OCI-LY3 (cell line): ENCODE data around the gene NRAP.

Experiments
- H2AFZ ChIP-seq: fragments of 200-600, 300-600 bp; shearing (Covaris generic); 2 replicates; pipeline ENCODE4 v1.6.0; 2014; ENCODE audit warnings: antibody characterized with exemption, low read depth, low read length
- H3K27ac ChIP-seq: fragments of 200-600, 300-600 bp; sonication (generic); 2 replicates; pipeline ENCODE4 v1.5.1; 2014; ENCODE audit warnings: mild to moderate bottlenecking, low read length, moderate library complexity, mixed read lengths
- H3K27me3 ChIP-seq: fragments of 200-600, 300-600 bp; sonication (generic); 2 replicates; pipeline ENCODE4 v1.6.1; 2014; ENCODE audit warnings: low read depth, low read length, mixed read lengths
- H3K36me3 ChIP-seq: fragments of 200-600, 300-600 bp; sonication (generic); replicated peaks from 2 replicates; pipeline ENCODE3; 2014; ENCODE audit warnings: low read depth, low read length, mixed read lengths
- H3K4me1 ChIP-seq: fragments of 300-600, 200-600 bp; sonication (generic); 2 replicates; pipeline ENCODE4 v1.6.1; 2014; ENCODE audit warnings: low read length, mixed read lengths
- H3K4me2 ChIP-seq: fragments of 200-600, 300-600 bp; sonication (generic); 2 replicates; pipeline ENCODE4 v1.6.1; 2014; ENCODE audit warnings: low read length, mixed read lengths
- H3K4me3 ChIP-seq: fragments of 300-600, 200-600 bp; sonication (generic); 2 replicates; pipeline ENCODE4 v1.5.1; 2014; ENCODE audit warnings: antibody characterized with exemption, mild to moderate bottlenecking, low read length, moderate library complexity
- H3K79me2 ChIP-seq: fragments of 300-600, 200-600 bp; shearing (Covaris generic); 2 replicates; pipeline ENCODE4 v1.6.1; 2014; ENCODE audit warnings: mild to moderate bottlenecking, low read length, mixed read lengths
- H3K9ac ChIP-seq: fragments of 300-600, 200-600 bp; shearing (Covaris generic); 2 replicates; pipeline ENCODE4 v1.6.0; 2014; ENCODE audit warnings: mild to moderate bottlenecking, low read length, moderate library complexity
- H3K9me3 ChIP-seq: fragments of 200-600, 300-600 bp; shearing (Covaris generic); 2 replicates; pipeline ENCODE4 v1.6.1; 2014; ENCODE audit warnings: low read length, mixed read lengths; ENCODE audit not compliant: insufficient read depth
- H4K20me1 ChIP-seq: fragments of 200-600, 300-600 bp; sonication (generic); 2 replicates; pipeline ENCODE4 v1.6.1; 2016; ENCODE audit warnings: low read length, mixed read lengths; ENCODE audit not compliant: insufficient read depth
- EZH2phosphoT487 ChIP-seq: fragments of 200-600 bp; shearing (Covaris generic); IDR thresholded peaks from 2 replicates; pipeline ENCODE4 v1.6.1; 2018; ENCODE audit warnings: antibody characterized with exemption, mixed run types, low read depth
- TF ChIP-seq, protein P1 (sequence below): fragments of 200-600, 300-600 bp; sonication (generic); IDR thresholded peaks from 2 replicates; pipeline ENCODE4 v1.5.1; 2014; ENCODE audit warnings: antibody characterized with exemption, low read length, low read depth

Gene NRAP

DNA sequence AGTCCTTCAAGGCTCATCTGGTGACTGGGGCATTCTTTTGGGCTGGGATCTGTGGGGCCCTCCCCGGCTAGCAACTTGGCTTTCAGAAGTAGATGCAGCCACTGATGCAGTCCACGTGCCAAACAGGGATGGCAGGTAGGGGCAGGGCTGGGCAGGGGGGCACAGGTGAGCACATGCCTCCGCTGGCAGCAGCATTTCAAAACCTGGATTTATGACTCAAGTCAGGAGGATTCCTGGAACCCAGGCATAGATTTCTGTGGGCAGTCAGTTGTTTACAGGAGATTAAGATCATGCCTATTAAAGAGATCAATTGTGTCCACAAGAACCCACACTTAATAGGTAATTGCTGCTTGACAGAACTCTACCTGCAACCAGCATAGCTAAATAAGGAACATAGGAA, 111.8 kb downstream of the NRAP start:
- no peak for TF ChIP-seq EZH2phosphoT487
- TF ChIP-seq, protein P1, sequence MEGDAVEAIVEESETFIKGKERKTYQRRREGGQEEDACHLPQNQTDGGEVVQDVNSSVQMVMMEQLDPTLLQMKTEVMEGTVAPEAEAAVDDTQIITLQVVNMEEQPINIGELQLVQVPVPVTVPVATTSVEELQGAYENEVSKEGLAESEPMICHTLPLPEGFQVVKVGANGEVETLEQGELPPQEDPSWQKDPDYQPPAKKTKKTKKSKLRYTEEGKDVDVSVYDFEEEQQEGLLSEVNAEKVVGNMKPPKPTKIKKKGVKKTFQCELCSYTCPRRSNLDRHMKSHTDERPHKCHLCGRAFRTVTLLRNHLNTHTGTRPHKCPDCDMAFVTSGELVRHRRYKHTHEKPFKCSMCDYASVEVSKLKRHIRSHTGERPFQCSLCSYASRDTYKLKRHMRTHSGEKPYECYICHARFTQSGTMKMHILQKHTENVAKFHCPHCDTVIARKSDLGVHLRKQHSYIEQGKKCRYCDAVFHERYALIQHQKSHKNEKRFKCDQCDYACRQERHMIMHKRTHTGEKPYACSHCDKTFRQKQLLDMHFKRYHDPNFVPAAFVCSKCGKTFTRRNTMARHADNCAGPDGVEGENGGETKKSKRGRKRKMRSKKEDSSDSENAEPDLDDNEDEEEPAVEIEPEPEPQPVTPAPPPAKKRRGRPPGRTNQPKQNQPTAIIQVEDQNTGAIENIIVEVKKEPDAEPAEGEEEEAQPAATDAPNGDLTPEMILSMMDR, result no peak
- no peaks in the 10 kb centered on the region for H3K79me2 ChIP-seq
- no peak overlapping the region for H3K4me3 ChIP-seq
- H3K4me1 ChIP-seq, result peaks cover 16% of the 10 kb centered on the region
- H3K4me2 ChIP-seq, result no peak overlapping the region
- no peaks in the 10 kb centered on the region for H3K27me3 ChIP-seq
- H4K20me1 ChIP-seq, result no peaks in the 10 kb centered on the region
- H3K9me3 ChIP-seq, result no peaks in the 10 kb centered on the region
- no peak overlapping the region for H3K27ac ChIP-seq
- H2AFZ ChIP-seq, result no peak overlapping the region
- no peaks in the 10 kb centered on the region for H3K36me3 ChIP-seq
- no peak overlapping the region for H3K9ac ChIP-seq

DNA sequence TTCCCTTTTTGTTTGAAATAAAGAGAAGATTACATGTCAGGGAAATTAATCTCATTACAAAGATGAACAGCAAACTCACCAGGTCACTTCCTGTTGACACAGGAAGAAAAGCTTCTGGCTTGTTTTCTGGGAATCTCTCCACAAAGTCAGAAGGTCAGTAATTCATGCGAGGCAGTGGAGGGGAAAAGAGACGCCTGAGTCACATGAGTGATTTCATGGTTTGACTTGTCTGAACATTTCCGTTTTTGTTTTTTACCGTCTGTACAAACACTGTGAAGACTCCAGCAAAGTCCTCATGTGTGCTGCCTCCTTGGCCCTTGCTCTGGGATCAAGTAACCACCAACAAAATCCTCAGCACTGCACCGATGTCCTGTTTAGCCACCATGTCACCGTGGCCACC, 113.5 kb downstream of the NRAP start:
- H3K27ac ChIP-seq, result peak overlapping the region; percentile 37; the same call in 1 of the 2 replicates

DNA sequence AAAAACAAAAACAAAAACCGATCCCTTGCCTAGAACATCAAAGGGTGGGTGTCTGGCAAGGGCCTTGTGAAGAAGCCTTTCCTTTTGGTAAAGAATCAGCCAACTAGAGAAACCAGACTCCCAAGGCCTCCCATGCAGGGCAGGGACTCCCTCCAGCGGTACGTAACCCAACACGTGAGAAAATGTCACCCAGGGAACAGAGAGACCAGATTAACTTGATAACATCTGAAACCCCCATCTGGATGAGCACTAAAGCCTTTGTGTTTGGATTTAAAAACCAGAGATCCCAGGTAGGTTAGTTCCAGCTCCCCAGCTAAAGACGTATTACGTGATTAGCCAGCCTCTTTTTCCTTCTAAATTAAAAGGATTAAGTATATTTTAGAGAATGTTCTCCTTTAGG, 114.0 kb downstream of the NRAP start:
- no peak overlapping the region for H2AFZ ChIP-seq
- H3K9me3 ChIP-seq, result no peaks in the 10 kb centered on the region
- H3K4me2 ChIP-seq, result peak overlapping the region; percentile 71
- TF ChIP-seq, protein P1, result no peak
- no peak for TF ChIP-seq EZH2phosphoT487
- no peak overlapping the region for H3K4me3 ChIP-seq
- H3K27me3 ChIP-seq, result no peaks in the 10 kb centered on the region
- H4K20me1 ChIP-seq, result no peaks in the 10 kb centered on the region
- H3K9ac ChIP-seq, result no peak overlapping the region
- H3K4me1 ChIP-seq, result peaks cover 16% of the 10 kb centered on the region
- no peak overlapping the region for H3K27ac ChIP-seq
- no peaks in the 10 kb centered on the region for H3K36me3 ChIP-seq
- no peaks in the 10 kb centered on the region for H3K79me2 ChIP-seq

More for the DNA sequence above, 113.5 kb downstream of the NRAP start:
- H4K20me1 ChIP-seq, result no peaks in the 10 kb centered on the region
- H3K27me3 ChIP-seq, result no peaks in the 10 kb centered on the region
- peak overlapping the region; percentile 52 for H3K4me3 ChIP-seq
- no peaks in the 10 kb centered on the region for H3K79me2 ChIP-seq
- H3K4me1 ChIP-seq, result peaks cover 16% of the 10 kb centered on the region
- no peak overlapping the region for H3K9ac ChIP-seq
- H2AFZ ChIP-seq, result no peak overlapping the region
- no peaks in the 10 kb centered on the region for H3K36me3 ChIP-seq
- no peaks in the 10 kb centered on the region for H3K9me3 ChIP-seq
- TF ChIP-seq, protein P1, result no peak
- no peak for TF ChIP-seq EZH2phosphoT487
- peak overlapping the region; percentile 71 for H3K4me2 ChIP-seq

DNA sequence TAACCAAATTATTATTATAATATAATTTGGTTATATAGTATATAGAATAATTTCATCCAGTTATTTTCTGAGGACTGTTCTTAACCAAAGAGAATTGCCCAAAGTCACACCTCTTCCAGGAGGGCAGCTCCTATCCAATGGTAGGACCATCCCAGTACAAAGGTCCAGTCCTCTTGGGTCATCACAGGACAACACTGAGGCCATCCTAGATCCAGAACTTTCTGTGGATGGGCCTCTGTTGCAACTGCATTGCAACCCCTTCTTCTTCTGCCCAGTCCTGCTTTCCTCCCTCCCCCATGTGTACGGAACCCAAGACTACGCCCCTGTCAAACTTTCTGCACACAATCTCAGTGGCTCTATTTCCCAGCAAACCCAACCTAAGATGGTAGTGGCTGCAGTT, 116.4 kb downstream of the NRAP start:
- Histone ChIP-seq H3K4me3 (no peak overlapping the region), H3K9me3 (no peaks in the 10 kb centered on the region), H3K36me3 (no peaks in the 10 kb centered on the region), H3K4me1 (peaks cover 16% of the 10 kb centered on the region), H3K4me2 (no peak overlapping the region), H3K27me3 (no peaks in the 10 kb centered on the region), H2AFZ (no peak overlapping the region), H3K9ac (no peak overlapping the region), H4K20me1 (no peaks in the 10 kb centered on the region), H3K79me2 (no peaks in the 10 kb centered on the region), H3K27ac (no peak overlapping the region)
- TF ChIP-seq, protein P1, result no peak
- TF ChIP-seq EZH2phosphoT487, result no peak
